ENCODE data around the gene GRIA4.

DNA sequence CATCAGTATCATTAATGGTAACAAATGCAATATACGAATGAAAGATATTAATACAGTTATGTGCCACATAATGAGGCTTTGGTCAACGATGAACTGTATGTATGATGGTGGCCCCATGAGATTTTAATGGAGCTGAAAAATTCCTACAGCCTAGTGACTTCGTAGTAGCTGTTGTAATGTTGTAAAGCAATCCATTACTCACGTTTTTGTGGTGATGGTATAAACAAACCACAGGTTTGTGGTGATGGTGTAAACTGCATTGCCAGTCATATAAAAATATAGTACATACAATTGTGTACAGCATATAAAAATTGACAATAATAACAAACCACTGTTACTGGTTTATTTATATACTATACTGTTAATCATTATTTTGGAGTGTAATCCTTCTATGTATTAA lies 27.4 kb upstream of the GRIA4 start:
- TF ChIP-seq, protein P1, sequence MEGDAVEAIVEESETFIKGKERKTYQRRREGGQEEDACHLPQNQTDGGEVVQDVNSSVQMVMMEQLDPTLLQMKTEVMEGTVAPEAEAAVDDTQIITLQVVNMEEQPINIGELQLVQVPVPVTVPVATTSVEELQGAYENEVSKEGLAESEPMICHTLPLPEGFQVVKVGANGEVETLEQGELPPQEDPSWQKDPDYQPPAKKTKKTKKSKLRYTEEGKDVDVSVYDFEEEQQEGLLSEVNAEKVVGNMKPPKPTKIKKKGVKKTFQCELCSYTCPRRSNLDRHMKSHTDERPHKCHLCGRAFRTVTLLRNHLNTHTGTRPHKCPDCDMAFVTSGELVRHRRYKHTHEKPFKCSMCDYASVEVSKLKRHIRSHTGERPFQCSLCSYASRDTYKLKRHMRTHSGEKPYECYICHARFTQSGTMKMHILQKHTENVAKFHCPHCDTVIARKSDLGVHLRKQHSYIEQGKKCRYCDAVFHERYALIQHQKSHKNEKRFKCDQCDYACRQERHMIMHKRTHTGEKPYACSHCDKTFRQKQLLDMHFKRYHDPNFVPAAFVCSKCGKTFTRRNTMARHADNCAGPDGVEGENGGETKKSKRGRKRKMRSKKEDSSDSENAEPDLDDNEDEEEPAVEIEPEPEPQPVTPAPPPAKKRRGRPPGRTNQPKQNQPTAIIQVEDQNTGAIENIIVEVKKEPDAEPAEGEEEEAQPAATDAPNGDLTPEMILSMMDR (IDR thresholded peaks at IDR 0.05): no peak
- TF ChIP-seq EP300 (IDR thresholded peaks at IDR 0.05): no peak
- TF ChIP-seq POLR2A (IDR thresholded peaks at IDR 0.05): no peak
- TF ChIP-seq POLR2AphosphoS5 (IDR thresholded peaks at IDR 0.05): no peak

All from sigmoid colon (tissue), 4 donors.